Measurements from ENCODE around the gene MICAL3. TPM values are rescaled to one million over a fixed set of nuclear protein-coding genes. Genes with fewer than 3 reads are reported as not detected.

The MICAL3 gene
- total RNA-seq, 1 donor from 2014 or later, result 33.6 TPM

- Histone ChIP-seq H3K4me2 (no peak overlapping the region), H3K9me3 (ENCODE audit: low read depth) (no peaks in the 10 kb centered on the region), H4K20me1 (ENCODE audit: low read depth) (peaks cover 3% of the 10 kb centered on the region), H3K79me2 (ENCODE audit: low read depth) (no peaks in the 10 kb centered on the region), H3K4me1 (no peaks in the 10 kb centered on the region), H3K27me3 (no peaks in the 10 kb centered on the region), H3K9ac (no peak overlapping the region), H3F3A (ENCODE audit: low read depth) (peaks cover 2% of the 10 kb centered on the region), H3K27ac (no peak overlapping the region), H2AFZ (replicated peaks) (no peak overlapping the region), H3K4me3 (no peak overlapping the region), H3K36me3 (no peaks in the 10 kb centered on the region)
- Mint-ChIP-seq H3K4me1 (peaks cover 7% of the 10 kb centered on the region), H3K27me3 (ENCODE audit: insufficient read depth, low read depth) (no peaks in the 10 kb centered on the region), H3K4me3 (no peak overlapping the region), H3K27ac (peak overlapping the region; percentile 83), H3K36me3 (no peaks in the 10 kb centered on the region), H3K9me3 (no peaks in the 10 kb centered on the region)
- no peak for DNase-seq (ENCODE audit: low spot score)
- TF ChIP-seq EZH2 (IDR thresholded peaks at IDR 0.05), result no peak
- TF ChIP-seq EZH2phosphoT487 (IDR thresholded peaks at IDR 0.05), result no peak
- TF ChIP-seq, protein P1, sequence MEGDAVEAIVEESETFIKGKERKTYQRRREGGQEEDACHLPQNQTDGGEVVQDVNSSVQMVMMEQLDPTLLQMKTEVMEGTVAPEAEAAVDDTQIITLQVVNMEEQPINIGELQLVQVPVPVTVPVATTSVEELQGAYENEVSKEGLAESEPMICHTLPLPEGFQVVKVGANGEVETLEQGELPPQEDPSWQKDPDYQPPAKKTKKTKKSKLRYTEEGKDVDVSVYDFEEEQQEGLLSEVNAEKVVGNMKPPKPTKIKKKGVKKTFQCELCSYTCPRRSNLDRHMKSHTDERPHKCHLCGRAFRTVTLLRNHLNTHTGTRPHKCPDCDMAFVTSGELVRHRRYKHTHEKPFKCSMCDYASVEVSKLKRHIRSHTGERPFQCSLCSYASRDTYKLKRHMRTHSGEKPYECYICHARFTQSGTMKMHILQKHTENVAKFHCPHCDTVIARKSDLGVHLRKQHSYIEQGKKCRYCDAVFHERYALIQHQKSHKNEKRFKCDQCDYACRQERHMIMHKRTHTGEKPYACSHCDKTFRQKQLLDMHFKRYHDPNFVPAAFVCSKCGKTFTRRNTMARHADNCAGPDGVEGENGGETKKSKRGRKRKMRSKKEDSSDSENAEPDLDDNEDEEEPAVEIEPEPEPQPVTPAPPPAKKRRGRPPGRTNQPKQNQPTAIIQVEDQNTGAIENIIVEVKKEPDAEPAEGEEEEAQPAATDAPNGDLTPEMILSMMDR (IDR thresholded peaks at IDR 0.05), result no peak
Observed at GRCh38 chr22:17835256-17835655, 189.1 kb downstream of the MICAL3 start.

DNA sequence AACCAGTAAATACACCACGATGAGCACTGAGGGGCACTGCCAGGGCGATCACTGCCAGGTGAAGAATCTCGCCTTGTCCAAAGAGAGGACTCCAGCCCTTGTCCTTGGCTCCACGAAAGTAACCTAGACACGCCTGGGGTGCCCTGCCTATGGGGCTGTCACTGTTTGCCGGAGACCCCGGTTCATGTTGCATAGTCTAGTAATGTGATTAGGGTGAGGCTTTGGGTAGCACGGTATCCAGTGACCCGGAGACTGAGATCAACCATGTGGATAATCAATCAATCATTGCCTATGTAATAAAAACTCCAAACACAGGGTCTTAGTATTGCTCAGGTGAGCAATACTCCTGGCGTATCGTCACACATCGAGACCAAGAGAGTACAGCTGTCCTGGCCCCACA lies 190.9 kb downstream of the MICAL3 start:
- no peaks in the 10 kb centered on the region for H3K27me3 ChIP-seq
- H2AFZ ChIP-seq (replicated peaks), result no peak overlapping the region
- H3K9ac ChIP-seq, result no peak overlapping the region
- Mint-ChIP-seq H3K9me3 (no peaks in the 10 kb centered on the region), H3K4me3 (no peak overlapping the region), H3K27ac (no peak overlapping the region), H3K27me3 (ENCODE audit: insufficient read depth, low read depth) (no peaks in the 10 kb centered on the region), H3K36me3 (no peaks in the 10 kb centered on the region), H3K4me1 (peaks cover 7% of the 10 kb centered on the region)
- H3K79me2 ChIP-seq (ENCODE audit: low read depth), result no peaks in the 10 kb centered on the region
- no peaks in the 10 kb centered on the region for H3K36me3 ChIP-seq
- H3K4me3 ChIP-seq, result no peak overlapping the region
- no peaks in the 10 kb centered on the region for H3K4me1 ChIP-seq
- H3K9me3 ChIP-seq (ENCODE audit: low read depth), result no peaks in the 10 kb centered on the region
- H3K27ac ChIP-seq, result no peak overlapping the region
- DNase-seq (ENCODE audit: low spot score), result no peak
- H3K4me2 ChIP-seq, result no peak overlapping the region
- H4K20me1 ChIP-seq (ENCODE audit: low read depth), result peaks cover 3% of the 10 kb centered on the region
- TF ChIP-seq, protein P1 (IDR thresholded peaks at IDR 0.05), result no peak
- TF ChIP-seq EZH2 (IDR thresholded peaks at IDR 0.05), result no peak
- no peak for TF ChIP-seq EZH2phosphoT487 (IDR thresholded peaks at IDR 0.05)
- peaks cover 2% of the 10 kb centered on the region for H3F3A ChIP-seq (ENCODE audit: low read depth)

DNA sequence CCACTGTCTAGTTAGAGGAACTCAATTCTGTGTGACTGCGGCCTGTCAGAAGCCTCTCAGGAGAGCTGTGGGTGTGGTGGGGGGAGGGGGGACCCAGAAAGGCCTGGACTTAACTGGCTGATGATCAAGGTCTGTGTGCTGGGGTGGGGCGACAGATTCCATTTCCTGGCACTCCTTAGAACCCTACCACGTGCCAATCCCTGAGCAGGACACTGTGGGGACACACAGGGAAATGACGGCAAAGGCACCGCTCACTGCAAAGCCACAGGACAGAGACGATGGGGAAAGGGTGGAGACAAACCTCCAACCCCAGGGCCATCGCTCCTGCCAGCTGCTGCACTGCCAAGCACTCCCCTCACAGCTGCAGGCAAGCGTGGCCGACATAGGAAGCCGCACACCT lies 191.7 kb downstream of the MICAL3 start:
- no peak for DNase-seq (ENCODE audit: low spot score)
- no peak overlapping the region for H3K27ac Mint-ChIP-seq
- no peak overlapping the region for H2AFZ ChIP-seq (replicated peaks)
- peaks cover 7% of the 10 kb centered on the region for H3K4me1 Mint-ChIP-seq
- no peak overlapping the region for H3K9ac ChIP-seq
- H3K4me3 Mint-ChIP-seq, result no peak overlapping the region
- no peaks in the 10 kb centered on the region for H3K36me3 Mint-ChIP-seq
- TF ChIP-seq EZH2phosphoT487 (IDR thresholded peaks at IDR 0.05) (no peak), EZH2 (IDR thresholded peaks at IDR 0.05) (no peak)
- TF ChIP-seq, protein P1 (IDR thresholded peaks at IDR 0.05), result no peak
- H3K4me3 ChIP-seq, result no peak overlapping the region
- H3K27ac ChIP-seq, result no peak overlapping the region
- no peaks in the 10 kb centered on the region for H3K79me2 ChIP-seq (ENCODE audit: low read depth)
- H4K20me1 ChIP-seq (ENCODE audit: low read depth), result peaks cover 2% of the 10 kb centered on the region
- H3K4me2 ChIP-seq, result no peak overlapping the region
- no peaks in the 10 kb centered on the region for H3K27me3 ChIP-seq
- H3K9me3 Mint-ChIP-seq, result no peaks in the 10 kb centered on the region
- no peaks in the 10 kb centered on the region for H3K9me3 ChIP-seq (ENCODE audit: low read depth)
- no peaks in the 10 kb centered on the region for H3K36me3 ChIP-seq
- no peaks in the 10 kb centered on the region for H3K27me3 Mint-ChIP-seq (ENCODE audit: insufficient read depth, low read depth)
- H3F3A ChIP-seq (ENCODE audit: low read depth), result peaks cover 2% of the 10 kb centered on the region
- no peaks in the 10 kb centered on the region for H3K4me1 ChIP-seq

Measured in neural progenitor cell (in vitro differentiated cells).